H1 (cell line): ENCODE data around the gene ELL2. TPM values are rescaled to one million over a fixed set of nuclear protein-coding genes. Genes with fewer than 3 reads are reported as not detected.

Experiments used
- ASH2L ChIP-seq: fragments of 200-600, 300-600 bp; sonication (generic); IDR thresholded peaks from one replicate; pipeline ENCODE4 v1.7.1; 2017; ENCODE audit warnings: low read length
- ATF2 ChIP-seq: IDR thresholded peaks from 2 replicates; pipeline ENCODE4 v1.6.1; 2012; ENCODE audit warnings: low read length, inconsistent platforms
- HDAC6 ChIP-seq: IDR thresholded peaks from one replicate; pipeline ENCODE4 v1.7.1; 2012; ENCODE audit warnings: low read depth, mild to moderate bottlenecking, inconsistent platforms, low read length, moderate library complexity
- RAD21 ChIP-seq, 2 experiments: IDR thresholded peaks in 1 of 2; conservative IDR thresholded peaks in 1 of 2; 2 replicates each; pipeline ENCODE4 v1.6.1; 2011; ENCODE audit warnings: low read depth in 2 of 2, low read length in 2 of 2, improper control_type of control experiment in 1 of 2, inconsistent platforms in 1 of 2, mild to moderate bottlenecking in 1 of 2, moderate library complexity in 1 of 2
- TCF12 ChIP-seq: IDR thresholded peaks from 2 replicates; pipeline ENCODE4 v1.6.1; 2011; ENCODE audit warnings: low read depth, mild to moderate bottlenecking, low read length
- TEAD4 ChIP-seq: IDR thresholded peaks from 2 replicates; pipeline ENCODE4 v1.6.1; 2012; ENCODE audit warnings: low read depth, low read length, inconsistent platforms, mixed read lengths
- USF2 ChIP-seq: IDR thresholded peaks from 2 replicates; pipeline ENCODE4 v1.6.1; 2011; ENCODE audit warnings: low read length, improper control_type of control experiment
- polyA plus RNA-seq, 7 experiments: library from polyadenylated mRNA; depleted of rRNA in 3 of 7; stranded (reverse) in 5 of 7; unstranded in 2 of 7; fragments of >200 nt in 5 of 7; fragments of 200-250 nt in 2 of 7; gene quantifications; 1 replicate in 5 of 7; 2 replicates in 1 of 7; 4 replicates in 1 of 7; pipeline versions ENCODE4 v1.2.1 to v1.2.3, GENCODE V29; 2011 to 2013; ENCODE audit warnings: missing spikeins in 2 of 7, mixed read lengths in 2 of 7
- total RNA-seq: library from RNA; stranded (reverse); fragmentation: NEBNext Ultra II Directional; extraction: Animal tissue kit (Norgen Biotek cat#: 25700); gene quantifications from 2 replicates; pipeline ENCODE4 v1.2.1, GENCODE V29; 2021

The ELL2 gene
- total and polyA plus RNA-seq, 2 of the 8 experiments (the other 6 are each of a cell fraction or from before 2014, with no cell fraction given), result 6.3 to 29.4 TPM

- TF ChIP-seq ATF2 (no peak), TEAD4 (no peak), USF2 (no peak), ASH2L (no peak), RAD21 (IDR thresholded peaks at IDR 0.05 in 1 of 2, conservative IDR thresholded peaks at IDR 0.05 in 1 of 2; ENCODE audit: low read depth in 2 of 2, low read length in 2 of 2) (no peak), HDAC6 (no peak), TCF12 (no peak)
Measured at GRCh38 chr5:95956900-95957293, 4.8 kb downstream of the ELL2 start (continued).
